Measurements from ENCODE around the gene DLEC1.
"Not testable (repeated sequence)": the region's sequence is repeated elsewhere in the genome, so short reads cannot be mapped to it uniquely, and the experiment has no call there.

DLEC1 gene

GRCh38 chr3:38124324-38125122 lies 85.5 kb downstream of the DLEC1 start:
- DNase-seq = no peak

DNA sequence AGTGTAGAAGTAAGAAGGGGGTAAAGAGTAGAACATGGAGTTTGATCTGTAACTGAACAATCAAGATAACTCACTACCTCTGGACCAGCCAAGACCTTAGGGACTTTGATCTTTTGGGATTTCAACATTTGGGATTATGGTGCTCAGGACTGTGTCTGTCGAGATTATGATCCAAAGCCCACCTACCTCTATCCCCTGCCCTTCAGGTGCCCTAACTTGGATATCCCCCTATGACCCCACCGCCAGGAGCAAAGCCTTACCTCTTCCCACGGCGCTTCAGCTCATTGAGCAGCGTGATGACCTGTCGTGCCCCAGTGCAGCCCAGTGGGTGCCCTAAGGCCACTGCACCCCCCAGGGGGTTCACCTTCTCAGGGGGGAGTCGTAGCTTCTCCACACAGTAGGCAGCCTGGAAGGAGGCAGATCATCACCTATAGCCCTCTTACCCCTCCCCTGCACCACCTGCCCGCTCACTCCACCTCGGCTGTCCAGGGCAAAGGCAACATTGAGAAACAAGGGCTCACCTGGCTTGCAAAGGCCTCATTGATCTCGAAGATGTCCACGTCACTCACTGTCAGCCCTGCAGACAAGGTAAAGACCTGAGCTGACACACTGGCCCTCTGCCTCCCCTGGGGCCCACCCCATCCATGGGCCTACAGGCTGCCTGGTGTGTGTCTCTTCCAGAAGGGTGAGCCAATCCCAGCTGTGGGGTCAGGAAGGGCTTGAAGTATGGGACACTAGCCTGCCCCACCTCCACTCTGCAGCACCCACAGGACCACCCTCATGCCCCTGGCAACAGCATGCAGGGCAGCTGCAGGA lies 86.5 kb downstream of the DLEC1 start:
- DNase-seq = no peak

DNA sequence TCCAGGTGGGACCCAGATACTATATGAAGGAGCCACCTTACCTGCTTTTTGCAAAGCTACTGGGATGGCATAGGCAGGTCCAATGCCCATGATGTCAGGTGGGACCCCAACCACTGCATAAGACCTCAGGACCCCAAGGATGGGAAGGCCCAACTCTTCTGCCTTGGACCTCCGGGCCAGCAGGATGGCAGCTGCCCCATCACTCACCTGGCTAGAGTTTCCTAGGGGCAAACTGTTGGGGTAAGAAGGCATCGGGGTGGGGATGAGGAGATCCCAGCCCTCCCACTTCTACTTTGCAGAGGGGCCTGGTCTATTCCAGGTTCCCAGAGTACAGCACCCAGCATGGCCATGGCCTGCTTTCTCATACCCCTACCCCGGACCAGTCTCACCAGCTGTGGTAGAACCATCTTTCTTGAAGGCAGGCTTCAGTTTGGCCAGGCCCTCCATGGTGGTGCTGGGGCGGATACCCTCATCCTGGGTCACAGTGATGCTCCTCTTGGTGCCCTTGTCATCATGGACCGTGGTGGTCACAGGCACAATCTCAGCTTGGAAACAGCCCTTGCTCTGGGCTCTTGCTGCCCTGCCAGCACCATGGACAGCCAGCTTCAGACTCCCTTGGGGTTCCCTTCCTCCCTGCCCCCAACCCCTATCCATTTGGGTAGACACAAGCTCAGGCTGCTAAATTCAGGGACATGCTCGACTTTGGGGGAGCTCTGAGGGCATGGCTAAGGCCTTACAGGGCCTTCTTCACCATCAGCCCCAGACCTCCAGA lies 87.3 kb downstream of the DLEC1 start:
- DNase-seq = no peak

DNA sequence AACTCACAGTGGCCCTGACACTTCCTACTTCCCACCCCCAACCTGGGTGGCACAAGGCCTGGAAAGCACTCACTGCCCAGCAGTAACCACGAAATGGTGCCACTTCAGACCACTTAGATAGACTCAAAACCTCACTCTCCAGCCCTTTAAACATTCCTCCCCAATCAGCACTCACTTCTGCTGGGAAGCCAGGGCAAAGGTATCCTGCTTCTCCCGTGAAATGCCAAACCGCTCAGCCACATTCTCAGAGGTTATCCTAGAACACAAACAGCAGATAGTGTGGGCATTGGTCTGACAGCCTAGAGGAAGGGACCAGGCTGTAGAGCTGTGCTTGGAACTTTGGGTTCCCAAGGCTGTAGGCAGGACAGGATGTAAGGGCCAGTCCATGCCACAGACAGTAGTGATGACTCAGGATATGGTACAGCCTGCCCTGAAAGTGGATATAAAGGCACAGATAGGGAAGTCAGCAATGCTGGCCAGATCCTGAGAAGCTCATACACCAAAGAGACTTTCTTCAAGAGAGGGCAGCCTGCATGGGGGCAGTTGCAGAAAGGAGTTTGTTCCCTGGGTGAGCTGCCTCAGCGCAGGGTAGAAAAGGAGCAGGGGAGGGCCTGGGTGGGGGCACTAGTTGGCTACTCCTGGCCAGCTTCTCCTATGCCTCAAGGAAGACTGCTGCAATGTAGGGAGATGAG lies 88.7 kb downstream of the DLEC1 start:
- DNase-seq = peak; percentile 9

DNA sequence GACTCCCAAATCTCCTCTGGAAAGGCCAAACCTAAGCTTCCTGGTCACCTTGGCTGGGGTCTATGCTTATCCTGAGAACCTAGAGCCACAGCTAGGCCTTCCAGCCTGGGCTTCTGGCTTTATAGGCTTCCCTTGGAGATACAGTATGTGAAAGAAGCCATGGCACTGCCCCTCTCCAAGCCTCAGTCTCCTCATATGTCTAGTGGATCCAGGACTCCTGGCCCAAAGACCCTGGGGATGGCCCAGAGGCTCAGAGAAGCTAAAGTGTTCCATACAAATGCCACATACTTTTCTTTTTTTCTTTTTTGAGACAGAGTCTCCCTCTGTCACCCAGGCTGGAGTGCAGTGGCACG lies 89.3 kb downstream of the DLEC1 start:
- peak; percentile 6 for DNase-seq

GRCh38 chr3:38129058-38129457 lies 90.0 kb downstream of the DLEC1 start:
- peak; percentile 9 for DNase-seq

GRCh38 chr3:38130631-38131065 lies 91.6 kb downstream of the DLEC1 start:
- DNase-seq = no peak

DNA sequence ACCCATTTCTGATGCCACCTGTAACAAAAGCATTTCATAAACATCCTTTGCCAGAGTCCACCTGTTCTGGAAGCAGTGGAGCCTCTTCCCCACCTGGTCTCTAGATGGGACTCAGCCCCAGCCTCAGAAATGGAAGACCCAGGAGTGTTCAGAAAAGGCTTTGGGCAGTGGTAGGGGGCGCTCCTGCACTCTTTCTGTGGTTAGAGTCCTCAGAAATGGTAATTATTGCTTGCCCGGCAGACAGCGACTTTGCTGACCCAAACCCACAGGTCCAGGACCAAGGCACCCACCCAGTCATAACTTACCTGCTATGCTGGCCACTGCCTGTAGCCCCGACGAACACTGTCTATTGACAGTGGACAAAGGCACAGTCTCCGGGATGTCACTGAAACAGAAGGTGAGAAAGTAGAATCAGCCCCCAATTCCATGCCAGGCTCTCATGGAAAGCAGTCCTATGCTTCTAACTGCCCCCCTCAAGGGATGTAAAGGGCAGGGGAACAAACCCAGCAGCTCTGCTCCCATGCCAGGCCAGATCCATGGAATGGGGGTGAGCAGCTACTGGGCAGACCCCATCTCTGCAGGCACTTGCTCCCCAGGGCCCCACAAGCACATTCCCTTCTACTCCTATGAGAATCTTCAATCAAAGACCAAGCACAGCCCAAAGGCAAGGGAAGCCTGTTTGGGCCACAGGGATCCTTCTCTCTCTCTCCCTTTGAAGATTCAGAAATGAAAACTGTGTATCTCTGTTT lies 92.8 kb downstream of the DLEC1 start:
- peak; percentile 47 for DNase-seq

GRCh38 chr3:38133209-38133556 lies 94.2 kb downstream of the DLEC1 start:
- no peak for DNase-seq

- no peak for DNase-seq
These were observed 94.8 kb downstream of the DLEC1 start for GRCh38 chr3:38133557-38134405.

- DNase-seq = not testable (repeated sequence)
These were observed 95.6 kb downstream of the DLEC1 start for GRCh38 chr3:38134517-38135143.

DNA sequence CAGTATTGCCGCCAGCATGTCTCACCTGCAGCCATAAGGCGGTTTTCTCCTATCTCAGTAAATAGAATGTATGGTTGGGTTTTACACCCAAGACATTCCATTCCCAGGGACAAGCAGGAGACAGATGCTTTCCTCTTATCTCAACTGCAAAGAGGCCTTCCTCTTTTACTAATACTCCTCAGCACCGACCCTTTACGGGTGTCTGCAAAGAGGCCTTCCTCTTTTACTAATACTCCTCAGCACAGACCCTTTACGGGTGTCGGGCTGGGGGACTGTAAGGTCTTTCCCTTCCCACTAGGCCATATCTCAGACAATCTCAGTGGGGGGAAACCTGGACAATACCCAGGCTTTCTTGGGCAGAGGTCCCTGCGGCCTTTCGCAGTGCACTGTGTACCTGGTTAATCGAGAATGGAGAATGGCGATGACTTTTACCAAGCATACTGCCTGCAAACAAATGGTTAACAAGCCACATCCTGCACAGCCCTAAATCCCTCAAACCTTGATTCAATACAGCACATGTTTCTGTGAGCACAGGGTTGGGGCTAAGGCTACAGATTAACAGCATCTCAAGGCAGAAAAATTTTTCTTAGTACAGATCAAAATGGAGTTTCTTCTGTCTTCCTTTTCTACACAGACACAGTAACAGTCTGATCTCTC lies 96.7 kb downstream of the DLEC1 start:
- not testable (repeated sequence) for DNase-seq

GRCh38 chr3:38136393-38136776 lies 97.4 kb downstream of the DLEC1 start:
- no peak for DNase-seq

GRCh38 chr3:38136777-38137614 lies 98.0 kb downstream of the DLEC1 start, which contains the start of gene ACAA1:
Gene ACAA1 (minus strand): TSS chr3:38137127. CDS start chr3:38137035, 92 bp downstream.
- peak; percentile 94 for DNase-seq

- peak; percentile 46 for DNase-seq
These were observed 98.8 kb downstream of the DLEC1 start for GRCh38 chr3:38137615-38138348.

DNA sequence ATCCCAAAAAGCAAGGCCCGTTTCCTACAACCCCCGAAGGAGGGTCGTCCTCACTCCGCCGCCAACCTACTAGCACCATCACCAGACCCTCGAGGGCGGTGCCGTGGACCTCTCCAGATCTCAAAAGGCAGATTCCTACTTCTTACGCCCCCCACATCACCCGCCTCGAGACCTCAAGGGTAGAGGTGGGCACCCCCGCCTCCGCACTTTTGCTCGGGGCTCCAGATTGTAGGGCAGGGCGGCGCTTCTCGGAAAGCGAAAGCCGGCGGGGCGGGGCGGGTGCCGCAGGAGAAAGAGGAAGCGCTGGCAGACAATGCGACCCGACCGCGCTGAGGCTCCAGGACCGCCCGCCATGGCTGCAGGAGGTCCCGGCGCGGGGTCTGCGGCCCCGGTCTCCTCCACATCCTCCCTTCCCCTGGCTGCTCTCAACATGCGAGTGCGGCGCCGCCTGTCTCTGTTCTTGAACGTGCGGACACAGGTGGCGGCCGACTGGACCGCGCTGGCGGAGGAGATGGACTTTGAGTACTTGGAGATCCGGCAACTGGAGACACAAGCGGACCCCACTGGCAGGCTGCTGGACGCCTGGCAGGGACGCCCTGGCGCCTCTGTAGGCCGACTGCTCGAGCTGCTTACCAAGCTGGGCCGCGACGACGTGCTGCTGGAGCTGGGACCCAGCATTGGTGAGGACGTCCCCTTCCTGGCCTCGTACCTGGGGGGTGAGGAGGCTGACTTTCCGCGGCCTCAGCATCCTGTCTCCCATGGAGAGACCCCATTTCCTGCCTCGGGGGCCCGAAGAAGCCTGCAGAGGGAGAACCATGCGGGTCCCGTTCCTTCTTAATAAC lies 99.6 kb downstream of the DLEC1 start, which contains the start of gene MYD88:
TSS of gene MYD88 (plus strand) at position 313 of the 842 bp plus-strand sequence. CDS start at position 353, 40 bp downstream.
- DNase-seq = peak; percentile 83

DNA sequence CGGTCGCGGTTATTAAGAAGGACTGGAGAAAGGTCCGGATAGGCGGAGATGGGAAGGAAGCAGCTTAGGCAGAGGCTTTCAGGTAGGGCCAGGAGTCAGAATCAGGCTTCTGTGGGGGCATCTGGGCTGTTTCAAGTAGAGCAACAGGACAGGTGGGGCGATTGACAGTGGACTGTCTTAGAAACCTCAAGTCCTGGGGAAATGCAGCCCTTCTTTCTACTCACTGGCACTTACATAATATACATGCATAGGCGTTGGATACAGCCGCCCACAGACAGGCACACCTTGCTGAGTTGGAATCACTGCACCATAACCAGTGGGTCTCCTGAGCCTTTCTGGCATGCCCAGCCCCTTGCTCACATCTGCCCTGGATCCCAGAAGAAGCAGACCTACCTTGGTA lies 100.2 kb downstream of the DLEC1 start:
- no peak for DNase-seq
